ENCODE measurements around the gene CACNA2D2. TPM values are rescaled to one million over a fixed set of nuclear protein-coding genes. Genes with fewer than 3 reads are reported as not detected.

CACNA2D2 gene
- total RNA-seq, 2 donors from 2014 or later = 1.3 TPM

- H3K4me1 ChIP-seq = peaks cover 53% of the 10 kb centered on the region
- peaks cover 0 to 5% of the 10 kb centered on the region in 2 donors for H3K36me3 ChIP-seq (replicated peaks in 1 of 2; ENCODE audit: insufficient read depth in 1 of 2, low read depth in 2 of 2)
- H3K4me3 ChIP-seq = no peak overlapping the region
- TF ChIP-seq POLR2A (IDR thresholded peaks at IDR 0.05) (no peak), CTCF (IDR thresholded peaks at IDR 0.05) (no peak)
- ATAC-seq (no peak), DNase-seq (no peak)
- H3K9me3 ChIP-seq = no peaks in the 10 kb centered on the region
- intact Hi-C loops (cut with DNase I) = no loop called here
- 84 to 92% methylated on average over 14 to 16 of the region's 16 CpGs for WGBS, 2 donors
- H3K27ac ChIP-seq = no peak overlapping the region
- no peaks in the 10 kb centered on the region for H3K27me3 ChIP-seq
These were observed 184.1 kb downstream of the CACNA2D2 start for GRCh38 chr3:50319181-50319893.

GRCh38 chr3:50318615-50319014 is 184.8 kb downstream of the CACNA2D2 start:
- 84 to 100% methylated on average over 1 to 10 of the region's 10 CpGs for WGBS, 2 donors
- Histone ChIP-seq H3K27me3 (no peaks in the 10 kb centered on the region), H3K4me3 (no peak overlapping the region), H3K9me3 (no peaks in the 10 kb centered on the region), H3K27ac (no peak overlapping the region), H3K36me3 (replicated peaks in 1 of 2; ENCODE audit: insufficient read depth in 1 of 2, low read depth in 2 of 2) (peaks cover 0 to 5% of the 10 kb centered on the region in 2 donors), H3K4me1 (peaks cover 50% of the 10 kb centered on the region)
- no peak for DNase-seq
- intact Hi-C loops (cut with DNase I) = no loop called here
- TF ChIP-seq POLR2A (IDR thresholded peaks at IDR 0.05) (no peak), CTCF (IDR thresholded peaks at IDR 0.05) (no peak)
- no peak for ATAC-seq

- no peak overlapping the region for H3K4me3 ChIP-seq
- no peak for ATAC-seq
- H3K27ac ChIP-seq = peak overlapping the region in 1 of 4 donors; percentile 12
- intact Hi-C loops (cut with DNase I) = no loop called here
- H3K4me1 ChIP-seq = peaks cover 50% of the 10 kb centered on the region
- WGBS, 2 donors = 85 to 100% methylated on average over 1 to 11 of the region's 11 CpGs
- TF ChIP-seq POLR2A (IDR thresholded peaks at IDR 0.05) = no peak
- no peak for TF ChIP-seq CTCF (IDR thresholded peaks at IDR 0.05)
- no peaks in the 10 kb centered on the region for H3K27me3 ChIP-seq
- DNase-seq = no peak
- peaks cover 0 to 5% of the 10 kb centered on the region in 2 donors for H3K36me3 ChIP-seq (replicated peaks in 1 of 2; ENCODE audit: insufficient read depth in 1 of 2, low read depth in 2 of 2)
- H3K9me3 ChIP-seq = no peaks in the 10 kb centered on the region
These were observed 185.3 kb downstream of the CACNA2D2 start for GRCh38 chr3:50318163-50318562.

- Histone ChIP-seq H3K4me1 (peaks cover 43% of the 10 kb centered on the region), H3K9me3 (no peaks in the 10 kb centered on the region), H3K27me3 (no peaks in the 10 kb centered on the region), H3K36me3 (replicated peaks in 1 of 2; ENCODE audit: insufficient read depth in 1 of 2, low read depth in 2 of 2) (peaks cover 0 to 5% of the 10 kb centered on the region in 2 donors), H3K27ac (peak overlapping the region in 1 of 4 donors; percentile 23), H3K4me3 (no peak overlapping the region)
- DNase-seq (no peak), ATAC-seq (no peak)
- TF ChIP-seq CTCF (IDR thresholded peaks at IDR 0.05) (no peak), POLR2A (IDR thresholded peaks at IDR 0.05) (no peak)
- 61 to 64% methylated on average over 5 to 6 of the region's 6 CpGs for WGBS, 2 donors
- intact Hi-C loops (cut with DNase I) = no loop called here
These were observed 186.1 kb downstream of the CACNA2D2 start for GRCh38 chr3:50317300-50317699.

Measured in body of pancreas (tissue), 4 donors.